Measurements from ENCODE around the gene ATOSB.

The ATOSB gene

DNA sequence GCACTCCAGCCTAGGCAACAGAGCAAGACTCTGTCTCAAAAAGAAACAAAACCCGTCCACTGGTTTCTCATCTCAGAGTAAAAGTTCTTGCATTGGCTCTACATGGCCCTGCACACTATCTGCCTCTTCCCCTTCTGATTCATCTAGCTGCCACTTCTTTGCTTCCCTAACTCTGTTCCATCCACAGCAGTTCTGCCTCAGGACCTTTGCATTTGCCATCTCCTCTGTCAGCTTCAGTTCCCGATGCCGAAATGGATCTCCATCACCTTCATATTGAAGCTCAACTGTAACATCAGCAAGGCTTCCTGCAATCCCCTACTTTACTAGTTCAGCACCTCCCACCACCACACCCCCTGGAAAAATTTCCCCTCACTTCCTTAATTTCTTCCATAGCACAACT lies 18.1 kb downstream of the ATOSB start:
- Histone ChIP-seq H3K4me1 (ENCODE audit: control insufficient read depth, insufficient read depth, low read length) (peaks cover 9% of the 10 kb centered on the region), H3K27me3 (ENCODE audit: control insufficient read depth, insufficient read depth, low read length) (no peaks in the 10 kb centered on the region), H3K36me3 (ENCODE audit: control insufficient read depth, insufficient read depth, low read length) (peaks cover 20% of the 10 kb centered on the region)

DNA sequence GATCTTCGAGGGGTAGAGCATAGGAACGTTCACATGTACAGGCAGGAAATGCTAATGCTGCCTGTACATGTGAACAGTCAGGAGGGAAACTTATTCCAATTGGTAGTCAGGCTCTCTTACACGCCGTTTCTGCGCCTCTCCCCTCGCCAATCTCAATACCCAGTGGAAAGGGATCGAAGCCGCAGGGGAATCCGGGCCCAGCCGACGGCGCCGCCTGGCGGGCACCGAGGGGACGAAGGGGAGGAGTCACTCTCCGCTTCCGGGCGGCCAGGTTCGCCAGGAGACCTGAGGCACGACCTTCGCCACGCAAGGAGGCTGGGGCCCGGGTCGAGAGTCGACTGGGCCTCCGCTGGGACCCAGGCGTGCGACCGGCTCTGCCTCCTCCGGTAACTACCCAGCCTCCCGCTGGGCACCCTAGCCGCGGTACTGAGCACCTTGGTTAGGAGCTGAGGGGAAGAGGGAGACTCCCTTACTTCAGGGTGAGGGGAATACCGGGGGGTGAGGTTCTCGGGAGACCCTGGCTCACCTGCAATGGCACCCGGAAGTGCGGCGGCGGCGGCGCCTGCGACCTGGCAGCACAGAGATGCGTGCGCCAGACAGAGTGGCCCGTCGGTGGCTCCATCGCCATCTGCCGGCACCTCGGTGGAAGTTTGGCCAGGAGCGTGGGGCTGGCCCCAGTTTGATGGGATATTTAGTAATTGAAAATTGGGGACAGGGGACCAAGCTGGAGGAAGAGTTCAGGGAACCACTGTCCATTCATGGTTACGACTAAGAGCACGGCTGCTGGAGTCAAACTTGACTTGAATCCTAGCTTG lies 19.4 kb downstream of the ATOSB start, which contains the start of gene PIGO:
TSS of gene PIGO (minus strand) at position 557 of the 815 bp plus-strand sequence. CDS start 1,026 bp downstream, outside the sequence.
- Histone ChIP-seq H3K4me1 (ENCODE audit: control insufficient read depth, insufficient read depth, low read length) (no peaks in the 10 kb centered on the region), H3K27ac (ENCODE audit: low read depth, low read length) (peak within 1 kb of the TSS; percentile 94), H3K36me3 (ENCODE audit: control insufficient read depth, insufficient read depth, low read length) (peaks cover 20% of the 10 kb centered on the region), H3K9ac (ENCODE audit: low read length) (peak within 1 kb of the TSS; percentile 96), H3K4me3 (ENCODE audit: low read length) (peak within 1 kb of the TSS; percentile 95), H3K27me3 (ENCODE audit: control insufficient read depth, insufficient read depth, low read length) (no peaks in the 10 kb centered on the region)

More for the DNA sequence above, 18.1 kb downstream of the ATOSB start:
- H3K27ac ChIP-seq (ENCODE audit: low read depth, low read length), result no peak overlapping the region
- no peak overlapping the region for H3K9ac ChIP-seq (ENCODE audit: low read length)
- no peak overlapping the region for H3K4me3 ChIP-seq (ENCODE audit: low read length)

DNA sequence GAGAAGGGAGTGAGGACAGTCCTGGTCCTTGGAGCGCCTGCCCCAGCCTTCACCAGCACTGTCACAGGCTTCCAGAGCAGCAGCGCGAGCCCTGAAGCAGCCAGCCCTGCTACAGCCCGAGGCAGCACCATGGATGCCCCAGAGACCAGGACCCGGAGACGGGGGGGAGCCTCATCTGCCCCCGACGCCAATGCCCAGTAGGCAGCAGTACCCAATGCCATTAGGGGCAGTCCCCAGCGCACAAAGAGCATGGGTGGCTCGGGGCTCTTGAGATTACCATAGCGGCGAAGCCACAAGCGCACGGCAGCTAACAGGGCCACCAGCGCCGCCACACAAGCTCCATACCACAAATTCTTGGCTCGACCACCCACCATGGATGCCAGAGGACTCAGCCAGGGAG lies 24.1 kb downstream of the ATOSB start:
- Histone ChIP-seq H3K4me3 (ENCODE audit: low read length) (no peak overlapping the region), H3K36me3 (ENCODE audit: control insufficient read depth, insufficient read depth, low read length) (peaks cover 36% of the 10 kb centered on the region), H3K27me3 (ENCODE audit: control insufficient read depth, insufficient read depth, low read length) (no peaks in the 10 kb centered on the region), H3K27ac (ENCODE audit: low read depth, low read length) (no peak overlapping the region), H3K4me1 (ENCODE audit: control insufficient read depth, insufficient read depth, low read length) (no peaks in the 10 kb centered on the region), H3K9ac (ENCODE audit: low read length) (no peak overlapping the region)

DNA sequence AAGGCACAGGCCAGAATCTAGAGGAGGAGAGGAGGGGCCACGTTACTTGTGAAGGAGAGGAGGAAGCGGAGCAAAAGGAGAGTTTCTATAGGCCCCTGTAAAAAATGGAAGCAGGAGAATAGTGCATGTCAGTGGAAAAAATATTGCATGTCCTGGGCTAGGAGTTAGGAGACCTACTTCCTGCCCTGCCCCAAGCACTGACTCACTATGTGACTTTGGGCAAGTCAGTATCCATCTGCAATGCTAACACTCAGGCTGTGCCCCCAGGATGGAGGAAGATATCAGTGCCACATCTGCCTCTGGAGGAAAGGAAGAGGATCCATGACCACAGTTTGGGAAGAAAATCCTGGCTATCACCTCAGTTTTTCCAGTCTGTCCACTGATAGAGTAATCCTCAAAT lies 26.2 kb downstream of the ATOSB start:
- H3K4me3 ChIP-seq (ENCODE audit: low read length), result no peak overlapping the region
- H3K36me3 ChIP-seq (ENCODE audit: control insufficient read depth, insufficient read depth, low read length), result peaks cover 36% of the 10 kb centered on the region
- H3K4me1 ChIP-seq (ENCODE audit: control insufficient read depth, insufficient read depth, low read length), result no peaks in the 10 kb centered on the region
- no peaks in the 10 kb centered on the region for H3K27me3 ChIP-seq (ENCODE audit: control insufficient read depth, insufficient read depth, low read length)
- no peak overlapping the region for H3K9ac ChIP-seq (ENCODE audit: low read length)
- H3K27ac ChIP-seq (ENCODE audit: low read depth, low read length), result no peak overlapping the region

DNA sequence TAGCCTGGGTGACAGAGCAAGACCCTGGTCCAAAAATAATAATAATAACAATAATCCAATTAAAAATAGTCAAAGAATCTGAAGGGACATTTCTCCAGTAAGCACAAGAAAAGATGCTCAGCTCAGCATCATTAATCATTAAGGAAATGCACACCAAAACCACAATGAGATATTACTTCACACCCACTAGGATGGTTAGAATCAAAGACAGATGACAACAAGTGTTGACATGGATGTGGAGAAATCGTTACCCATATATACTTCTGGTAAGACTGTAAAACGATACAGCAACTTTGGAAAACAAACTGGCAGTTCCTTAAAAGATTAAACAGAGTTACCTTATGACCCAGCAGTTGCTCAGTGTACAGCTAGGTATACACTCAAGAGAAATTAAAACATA lies 30.6 kb downstream of the ATOSB start:
- H3K4me1 ChIP-seq (ENCODE audit: control insufficient read depth, insufficient read depth, low read length), result no peaks in the 10 kb centered on the region
- no peaks in the 10 kb centered on the region for H3K27me3 ChIP-seq (ENCODE audit: control insufficient read depth, insufficient read depth, low read length)
- no peak overlapping the region for H3K27ac ChIP-seq (ENCODE audit: low read depth, low read length)
- H3K36me3 ChIP-seq (ENCODE audit: control insufficient read depth, insufficient read depth, low read length), result peaks cover 21% of the 10 kb centered on the region
- no peak overlapping the region for H3K4me3 ChIP-seq (ENCODE audit: low read length)
- no peak overlapping the region for H3K9ac ChIP-seq (ENCODE audit: low read length)

DNA sequence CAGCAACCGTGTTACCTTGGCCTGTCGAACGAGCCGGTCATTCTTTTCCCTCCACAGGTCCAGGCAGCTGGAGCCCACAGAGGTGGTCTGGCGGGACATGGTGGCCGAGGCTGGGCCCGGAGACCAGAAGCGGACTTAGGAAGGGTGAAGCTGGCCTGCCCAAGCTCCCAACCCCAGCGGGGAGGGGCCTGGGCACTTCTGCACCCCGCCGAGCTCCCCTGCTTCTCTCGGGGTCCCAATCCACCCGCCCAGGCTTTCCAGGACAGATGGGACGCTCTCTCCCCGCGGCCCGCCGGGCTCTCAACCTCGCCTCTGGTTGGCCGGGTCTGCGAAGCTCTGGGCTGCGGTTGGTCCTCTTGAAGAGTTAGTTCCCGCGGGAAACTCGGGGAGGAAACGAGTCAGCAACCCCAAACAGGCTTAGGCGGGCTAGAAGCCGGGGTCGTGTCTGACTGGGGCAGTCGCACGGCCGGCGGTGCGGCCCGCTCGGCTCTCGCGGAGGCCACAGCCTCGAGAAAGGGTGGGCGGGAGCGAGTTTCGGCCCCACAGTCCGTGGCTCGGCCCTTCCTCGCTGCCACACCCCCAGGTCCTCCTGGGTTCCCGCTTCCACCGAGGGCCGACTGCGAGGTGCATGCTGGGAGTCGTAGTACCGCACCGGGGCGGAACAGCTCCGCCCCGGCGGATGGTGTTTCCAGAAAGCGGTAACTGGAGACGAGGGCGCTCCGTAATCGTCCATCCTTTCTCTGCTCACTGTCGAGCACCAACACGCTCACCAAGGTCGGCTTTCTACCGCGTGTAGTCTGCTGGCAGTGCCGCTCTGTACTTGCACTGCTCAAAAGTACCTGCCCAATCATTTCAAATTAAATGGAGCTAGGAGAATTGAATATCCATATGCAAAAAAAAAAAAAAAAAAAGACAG lies 36.0 kb downstream of the ATOSB start, which contains the start of gene FANCG:
TSS of gene FANCG (minus strand) at position 517 of the 916 bp plus-strand sequence. CDS start at position 99, 418 bp downstream.
- peaks cover 2% of the 10 kb centered on the region for H3K36me3 ChIP-seq (ENCODE audit: control insufficient read depth, insufficient read depth, low read length)
- peak within 1 kb of the TSS; percentile 59 for H3K27ac ChIP-seq (ENCODE audit: low read depth, low read length)
- H3K4me3 ChIP-seq (ENCODE audit: low read length), result peak within 1 kb of the TSS; percentile 90
- H3K9ac ChIP-seq (ENCODE audit: low read length), result peak within 1 kb of the TSS; percentile 16
- H3K27me3 ChIP-seq (ENCODE audit: control insufficient read depth, insufficient read depth, low read length), result no peaks in the 10 kb centered on the region
- peaks cover 7% of the 10 kb centered on the region for H3K4me1 ChIP-seq (ENCODE audit: control insufficient read depth, insufficient read depth, low read length)

DNA sequence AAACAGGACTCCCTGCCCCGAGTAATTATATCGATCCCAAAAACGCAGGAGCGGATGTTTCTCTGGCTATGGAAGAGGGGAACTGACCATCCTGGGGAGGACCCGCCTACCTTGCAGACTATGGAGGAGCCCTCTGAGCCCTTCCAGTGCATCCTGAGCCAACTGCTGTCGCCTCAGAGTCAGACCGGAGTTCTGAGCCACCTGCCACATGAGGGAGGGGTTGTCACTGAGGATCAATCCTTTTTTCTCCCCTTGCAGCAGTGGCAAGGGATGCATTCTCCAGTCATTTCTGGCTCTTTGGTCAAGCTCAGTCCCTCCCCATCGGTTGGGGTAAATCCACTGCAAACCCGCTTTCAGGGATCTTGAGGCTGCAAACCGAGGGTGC lies 36.6 kb downstream of the ATOSB start:
- no peaks in the 10 kb centered on the region for H3K27me3 ChIP-seq (ENCODE audit: control insufficient read depth, insufficient read depth, low read length)
- H3K36me3 ChIP-seq (ENCODE audit: control insufficient read depth, insufficient read depth, low read length), result peaks cover 2% of the 10 kb centered on the region
- H3K4me1 ChIP-seq (ENCODE audit: control insufficient read depth, insufficient read depth, low read length), result peaks cover 7% of the 10 kb centered on the region
- peak overlapping the region; percentile 12 for H3K9ac ChIP-seq (ENCODE audit: low read length)
- peak overlapping the region; percentile 59 for H3K27ac ChIP-seq (ENCODE audit: low read depth, low read length)
- H3K4me3 ChIP-seq (ENCODE audit: low read length), result peak overlapping the region; percentile 90

DNA sequence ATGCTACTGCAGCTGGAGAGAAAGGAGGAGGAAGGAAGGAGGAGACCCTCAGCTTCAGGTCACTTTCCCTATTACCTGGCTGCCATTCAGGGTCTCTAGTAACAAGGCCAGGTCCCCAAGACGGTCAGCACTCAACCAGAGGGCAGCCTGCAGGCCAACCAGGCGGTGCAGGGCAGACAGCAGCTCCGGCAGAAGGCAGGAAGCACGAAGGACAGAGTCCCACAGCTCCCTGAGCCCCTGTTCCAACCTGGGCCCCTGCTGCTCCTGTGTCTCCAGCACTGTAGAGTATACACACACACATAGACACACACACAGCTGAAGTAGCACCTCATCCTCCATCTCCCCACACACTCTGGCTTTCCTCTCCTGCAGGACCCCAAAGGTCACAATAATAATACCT lies 37.6 kb downstream of the ATOSB start:
- Histone ChIP-seq H3K4me1 (ENCODE audit: control insufficient read depth, insufficient read depth, low read length) (peaks cover 7% of the 10 kb centered on the region), H3K36me3 (ENCODE audit: control insufficient read depth, insufficient read depth, low read length) (peaks cover 2% of the 10 kb centered on the region), H3K27ac (ENCODE audit: low read depth, low read length) (no peak overlapping the region), H3K27me3 (ENCODE audit: control insufficient read depth, insufficient read depth, low read length) (no peaks in the 10 kb centered on the region), H3K4me3 (ENCODE audit: low read length) (no peak overlapping the region), H3K9ac (ENCODE audit: low read length) (no peak overlapping the region)

DNA sequence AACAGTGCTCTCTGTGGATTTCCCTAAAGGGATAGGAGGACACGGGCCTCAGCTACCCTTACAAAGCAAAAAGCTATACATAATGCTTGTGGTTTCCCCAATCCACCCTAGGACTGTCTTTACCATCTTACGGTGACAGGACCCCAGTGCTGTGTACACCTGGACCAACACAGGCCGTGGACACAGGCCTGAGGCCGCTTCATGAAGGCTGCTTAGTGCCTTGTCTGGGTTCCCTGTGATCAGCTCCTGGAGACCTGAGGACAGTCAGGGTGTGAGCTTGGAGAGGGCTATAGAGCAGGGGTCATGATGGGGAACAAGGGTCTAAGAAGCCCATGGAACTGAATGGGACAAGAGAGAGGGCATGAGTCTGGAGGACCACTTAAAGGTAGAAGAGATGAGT lies 38.8 kb downstream of the ATOSB start:
- no peak overlapping the region for H3K27ac ChIP-seq (ENCODE audit: low read depth, low read length)
- H3K4me3 ChIP-seq (ENCODE audit: low read length), result no peak overlapping the region
- H3K4me1 ChIP-seq (ENCODE audit: control insufficient read depth, insufficient read depth, low read length), result peaks cover 7% of the 10 kb centered on the region
- no peaks in the 10 kb centered on the region for H3K27me3 ChIP-seq (ENCODE audit: control insufficient read depth, insufficient read depth, low read length)
- no peak overlapping the region for H3K9ac ChIP-seq (ENCODE audit: low read length)
- peaks cover 2% of the 10 kb centered on the region for H3K36me3 ChIP-seq (ENCODE audit: control insufficient read depth, insufficient read depth, low read length)

DNA sequence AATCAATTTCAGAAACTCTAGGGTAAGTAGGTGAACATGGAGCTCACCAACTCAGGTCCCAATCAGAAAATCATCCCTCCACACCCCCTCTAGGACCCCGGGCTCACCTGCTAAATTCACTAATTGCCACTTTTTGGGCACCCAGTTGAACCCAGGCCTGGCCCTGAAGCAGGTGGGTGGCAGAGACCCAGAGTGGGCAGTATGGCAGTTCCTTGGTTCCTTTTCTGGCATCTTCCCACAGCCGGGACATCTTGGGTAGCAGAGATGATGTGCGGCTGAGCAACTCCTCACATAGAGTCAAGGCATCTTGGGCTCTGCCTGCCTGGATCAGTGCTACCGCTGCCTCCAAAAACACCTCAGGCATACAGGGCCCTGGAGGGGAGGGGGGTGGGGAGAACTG lies 40.3 kb downstream of the ATOSB start:
- peaks cover 2% of the 10 kb centered on the region for H3K36me3 ChIP-seq (ENCODE audit: control insufficient read depth, insufficient read depth, low read length)
- H3K27me3 ChIP-seq (ENCODE audit: control insufficient read depth, insufficient read depth, low read length), result no peaks in the 10 kb centered on the region
- no peak overlapping the region for H3K27ac ChIP-seq (ENCODE audit: low read depth, low read length)
- peaks cover 15% of the 10 kb centered on the region for H3K4me1 ChIP-seq (ENCODE audit: control insufficient read depth, insufficient read depth, low read length)
- no peak overlapping the region for H3K4me3 ChIP-seq (ENCODE audit: low read length)
- no peak overlapping the region for H3K9ac ChIP-seq (ENCODE audit: low read length)

DNA sequence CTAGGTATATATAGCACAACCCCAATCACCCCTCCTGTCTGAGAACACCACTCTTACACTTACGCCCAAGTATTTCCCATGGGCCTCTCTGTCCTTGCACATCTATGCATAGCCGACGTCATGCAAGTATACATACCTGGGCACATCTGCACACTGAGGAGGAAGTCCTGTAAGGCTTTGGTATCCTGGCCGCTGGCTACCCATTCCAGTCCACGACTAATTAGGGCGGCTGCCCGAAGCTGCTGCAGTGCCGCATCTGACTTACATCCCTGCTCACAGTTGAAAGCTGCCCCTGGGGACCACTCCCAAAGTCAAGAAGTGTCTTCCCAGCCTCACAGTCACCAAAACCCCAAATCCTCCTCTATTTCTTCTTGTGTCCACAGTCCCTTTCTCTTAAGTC lies 40.9 kb downstream of the ATOSB start:
- Histone ChIP-seq H3K9ac (ENCODE audit: low read length) (no peak overlapping the region), H3K27me3 (ENCODE audit: control insufficient read depth, insufficient read depth, low read length) (no peaks in the 10 kb centered on the region), H3K36me3 (ENCODE audit: control insufficient read depth, insufficient read depth, low read length) (peaks cover 2% of the 10 kb centered on the region), H3K4me1 (ENCODE audit: control insufficient read depth, insufficient read depth, low read length) (peaks cover 18% of the 10 kb centered on the region), H3K4me3 (ENCODE audit: low read length) (no peak overlapping the region), H3K27ac (ENCODE audit: low read depth, low read length) (no peak overlapping the region)

DNA sequence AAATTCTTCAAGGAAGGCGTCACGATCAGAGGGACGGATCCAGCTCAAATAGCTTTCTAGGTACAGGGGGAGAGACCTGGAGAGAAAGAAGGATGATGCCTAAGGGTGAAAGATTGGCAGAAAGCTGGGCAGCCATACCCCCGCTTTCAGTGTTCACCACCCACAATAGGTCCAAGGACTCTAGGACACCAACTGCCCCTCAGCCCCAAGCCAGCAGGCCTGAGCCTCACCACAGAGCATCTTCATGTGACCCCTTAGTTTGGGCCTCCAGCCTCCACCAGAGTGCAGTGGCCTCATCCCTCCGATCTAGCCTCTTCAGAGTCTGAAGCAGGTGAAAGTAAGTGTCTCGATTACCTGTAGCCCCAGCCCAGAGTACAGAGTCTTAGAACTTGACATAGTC lies 41.5 kb downstream of the ATOSB start:
- H3K4me3 ChIP-seq (ENCODE audit: low read length), result no peak overlapping the region
- H3K27ac ChIP-seq (ENCODE audit: low read depth, low read length), result no peak overlapping the region
- H3K4me1 ChIP-seq (ENCODE audit: control insufficient read depth, insufficient read depth, low read length), result peaks cover 18% of the 10 kb centered on the region
- peaks cover 2% of the 10 kb centered on the region for H3K36me3 ChIP-seq (ENCODE audit: control insufficient read depth, insufficient read depth, low read length)
- H3K9ac ChIP-seq (ENCODE audit: low read length), result no peak overlapping the region
- H3K27me3 ChIP-seq (ENCODE audit: control insufficient read depth, insufficient read depth, low read length), result no peaks in the 10 kb centered on the region
